HFFc6 (cell line): ENCODE data around the gene SLC16A3. TPM values are rescaled to one million over a fixed set of nuclear protein-coding genes. Genes with fewer than 3 reads are reported as not detected.

ENCODE experiments used
- DNase-seq: peaks from one replicate; pipeline ENCODE4 v3.0.0-alpha.2; 2018
- H3K27ac Mint-ChIP-seq: 2 replicates; pipeline ENCODE4 v1.8.0; 2020; ENCODE audit warnings: mild to moderate bottlenecking, mixed read lengths
- H3K27me3 Mint-ChIP-seq: 2 replicates; pipeline ENCODE4 v1.8.0; 2021; ENCODE audit warnings: mild to moderate bottlenecking, moderate library complexity, mixed read lengths; ENCODE audit not compliant: insufficient read depth
- H3K36me3 Mint-ChIP-seq: 2 replicates; pipeline ENCODE4 v1.8.0; 2021; ENCODE audit warnings: low read depth, mixed read lengths
- H3K4me1 Mint-ChIP-seq: 2 replicates; pipeline ENCODE4 v1.8.0; 2020; ENCODE audit warnings: low read depth, mixed read lengths
- H3K4me3 Mint-ChIP-seq: 2 replicates; pipeline ENCODE4 v1.8.0; 2020; ENCODE audit warnings: mild to moderate bottlenecking, moderate library complexity, mixed read lengths
- H3K9me3 Mint-ChIP-seq: 2 replicates; pipeline ENCODE4 v1.8.0; 2020; ENCODE audit warnings: mild to moderate bottlenecking, mixed read lengths
- CTCF ChIP-seq: fragments of 200-600 bp; sonication (generic); IDR thresholded peaks from 2 replicates; pipeline ENCODE4 v1.5.0; 2021; ENCODE audit warnings: antibody characterized with exemption, mild to moderate bottlenecking
- total RNA-seq, 6 experiments: library from RNA; stranded (reverse); fragmentation: NEBNext Ultra II Directional; extraction: Animal tissue kit (Norgen Biotek cat#: 25700); gene quantifications; 2 replicates in 1 of 6; 3 replicates in 5 of 6; pipeline ENCODE4 v1.2.3, GENCODE V29; 2021

SLC16A3 gene
- total RNA-seq, 6 experiments from 2014 or later: 475 to 624 (median 523) TPM

- Mint-ChIP-seq H3K27me3 (peaks cover 6% of the 10 kb centered on the region), H3K4me1 (peaks cover 30% of the 10 kb centered on the region), H3K4me3 (peak overlapping the region; percentile 87), H3K9me3 (no peaks in the 10 kb centered on the region), H3K27ac (no peak overlapping the region; the same call in 1 of the 2 replicates), H3K36me3 (peaks cover 28% of the 10 kb centered on the region)
- no peak for TF ChIP-seq CTCF
- no peak for DNase-seq
These were observed 45.5 kb downstream of the SLC16A3 start for GRCh38 chr17:82274134-82275020.

DNA sequence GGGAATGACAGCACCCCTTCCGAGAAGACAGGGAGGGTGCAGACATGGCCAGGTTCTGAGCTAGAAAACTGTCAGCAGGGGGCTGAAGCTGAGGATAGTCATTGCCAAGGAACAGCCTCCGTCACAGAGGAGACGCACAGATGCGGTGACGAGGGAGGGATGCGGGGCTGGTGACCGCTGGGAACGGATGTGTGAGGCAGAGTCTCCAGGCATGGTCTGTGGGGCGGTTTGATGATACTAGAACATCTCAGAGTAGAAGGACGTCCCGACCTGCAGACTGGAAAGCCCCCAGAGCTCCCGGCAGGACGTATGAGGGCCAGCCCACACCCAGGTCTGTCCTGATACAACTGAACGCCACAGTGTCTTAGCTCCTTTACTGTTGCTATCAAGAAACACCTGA lies 46.5 kb downstream of the SLC16A3 start:
- no peak overlapping the region for H3K27ac Mint-ChIP-seq
- H3K4me3 Mint-ChIP-seq: no peak overlapping the region
- H3K4me1 Mint-ChIP-seq: peaks cover 20% of the 10 kb centered on the region

DNA sequence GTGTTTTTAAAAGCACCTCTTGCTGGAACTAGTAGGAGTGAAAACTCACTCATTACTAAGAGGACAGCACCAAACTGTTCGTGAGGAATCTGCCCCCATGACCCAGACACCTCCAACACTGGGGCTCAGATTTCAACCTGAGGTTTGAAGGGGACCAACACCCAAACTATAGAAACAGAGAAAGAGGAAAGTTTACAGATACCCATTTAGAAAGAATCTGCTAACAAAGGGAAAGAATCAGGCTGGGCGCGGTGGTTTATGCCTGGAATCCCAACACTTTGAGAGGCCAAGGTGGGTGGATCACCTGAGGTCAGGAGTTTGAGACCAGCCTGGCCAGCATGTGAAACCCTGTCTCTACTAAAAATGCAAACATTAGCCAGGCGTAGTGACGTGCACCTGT lies 48.1 kb downstream of the SLC16A3 start:
- Mint-ChIP-seq H3K9me3 (no peaks in the 10 kb centered on the region), H3K27me3 (peaks cover 6% of the 10 kb centered on the region), H3K36me3 (peaks cover 7% of the 10 kb centered on the region), H3K4me1 (peaks cover 14% of the 10 kb centered on the region), H3K4me3 (no peak overlapping the region), H3K27ac (no peak overlapping the region)
- no peak for DNase-seq
- TF ChIP-seq CTCF: no peak

More for the DNA sequence above, 46.5 kb downstream of the SLC16A3 start:
- H3K9me3 Mint-ChIP-seq: no peaks in the 10 kb centered on the region
- H3K27me3 Mint-ChIP-seq: peaks cover 6% of the 10 kb centered on the region
- no peak for TF ChIP-seq CTCF
- DNase-seq: no peak
- H3K36me3 Mint-ChIP-seq: peaks cover 20% of the 10 kb centered on the region

DNA sequence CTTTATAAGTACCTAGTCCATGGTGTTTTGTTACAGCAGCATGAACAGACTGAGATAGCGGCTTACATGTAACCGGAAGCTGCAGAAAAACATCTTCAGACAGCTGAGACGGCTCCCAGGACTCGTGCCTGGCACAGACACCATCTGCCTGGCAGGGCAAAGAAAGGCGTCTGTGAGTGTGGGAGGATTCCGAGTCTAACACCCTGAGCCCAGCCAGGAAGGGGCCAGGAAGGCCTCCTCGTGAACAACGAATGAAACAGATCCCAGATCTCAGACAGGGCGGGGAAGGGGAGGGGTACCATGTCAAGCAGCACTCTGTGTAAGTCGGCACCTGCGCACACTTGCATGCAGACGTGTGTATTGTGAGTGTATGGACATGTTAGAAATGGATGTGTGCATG lies 49.0 kb downstream of the SLC16A3 start:
- no peak overlapping the region for H3K27ac Mint-ChIP-seq
- no peak for DNase-seq
- TF ChIP-seq CTCF: no peak

GRCh38 chr17:82278308-82278707 lies 49.5 kb downstream of the SLC16A3 start:
- H3K4me1 Mint-ChIP-seq: peaks cover 14% of the 10 kb centered on the region
- no peak overlapping the region for H3K27ac Mint-ChIP-seq
- H3K4me3 Mint-ChIP-seq: no peak overlapping the region
- no peak for TF ChIP-seq CTCF
- no peaks in the 10 kb centered on the region for H3K36me3 Mint-ChIP-seq
- no peak for DNase-seq
- H3K9me3 Mint-ChIP-seq: no peaks in the 10 kb centered on the region
- H3K27me3 Mint-ChIP-seq: peaks cover 4% of the 10 kb centered on the region; the same call in 1 of the 2 replicates

More for the DNA sequence above, 49.0 kb downstream of the SLC16A3 start:
- H3K4me1 Mint-ChIP-seq: peaks cover 10% of the 10 kb centered on the region
- peaks cover 4% of the 10 kb centered on the region; the same call in 1 of the 2 replicates for H3K27me3 Mint-ChIP-seq
- no peaks in the 10 kb centered on the region for H3K36me3 Mint-ChIP-seq
- no peak overlapping the region for H3K4me3 Mint-ChIP-seq
- no peaks in the 10 kb centered on the region for H3K9me3 Mint-ChIP-seq
